GM12801 (cell line): ENCODE data around the gene MYOC.

Source experiments
- TF ChIP-seq, protein P1 (sequence below): IDR thresholded peaks from one replicate; pipeline ENCODE4 v1.5.1; 2011; ENCODE audit warnings: control low read depth; ENCODE audit not compliant: insufficient read length; ENCODE audit errors: extremely low read depth

Gene MYOC

DNA sequence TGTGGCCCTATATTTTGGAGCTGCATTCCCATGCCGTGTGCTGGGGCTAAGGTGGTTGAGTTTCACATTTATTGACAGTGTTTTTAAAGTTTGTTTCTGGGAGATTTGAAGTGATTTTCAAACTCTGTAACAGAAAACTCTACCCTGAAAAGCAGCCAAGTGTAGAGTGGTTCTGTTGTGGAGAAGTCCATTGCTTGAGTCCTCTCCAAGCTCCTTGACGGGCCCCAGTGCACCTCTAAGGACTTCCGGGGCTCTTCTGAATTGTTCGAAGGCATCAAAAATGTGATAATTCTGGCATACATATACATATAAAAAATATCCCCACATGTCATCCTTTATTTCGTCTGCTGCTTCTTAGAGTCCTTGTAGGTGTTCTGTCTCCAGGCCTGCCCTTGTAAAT lies 25.5 kb downstream of the MYOC start:
- TF ChIP-seq, protein P1, sequence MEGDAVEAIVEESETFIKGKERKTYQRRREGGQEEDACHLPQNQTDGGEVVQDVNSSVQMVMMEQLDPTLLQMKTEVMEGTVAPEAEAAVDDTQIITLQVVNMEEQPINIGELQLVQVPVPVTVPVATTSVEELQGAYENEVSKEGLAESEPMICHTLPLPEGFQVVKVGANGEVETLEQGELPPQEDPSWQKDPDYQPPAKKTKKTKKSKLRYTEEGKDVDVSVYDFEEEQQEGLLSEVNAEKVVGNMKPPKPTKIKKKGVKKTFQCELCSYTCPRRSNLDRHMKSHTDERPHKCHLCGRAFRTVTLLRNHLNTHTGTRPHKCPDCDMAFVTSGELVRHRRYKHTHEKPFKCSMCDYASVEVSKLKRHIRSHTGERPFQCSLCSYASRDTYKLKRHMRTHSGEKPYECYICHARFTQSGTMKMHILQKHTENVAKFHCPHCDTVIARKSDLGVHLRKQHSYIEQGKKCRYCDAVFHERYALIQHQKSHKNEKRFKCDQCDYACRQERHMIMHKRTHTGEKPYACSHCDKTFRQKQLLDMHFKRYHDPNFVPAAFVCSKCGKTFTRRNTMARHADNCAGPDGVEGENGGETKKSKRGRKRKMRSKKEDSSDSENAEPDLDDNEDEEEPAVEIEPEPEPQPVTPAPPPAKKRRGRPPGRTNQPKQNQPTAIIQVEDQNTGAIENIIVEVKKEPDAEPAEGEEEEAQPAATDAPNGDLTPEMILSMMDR = no peak

DNA sequence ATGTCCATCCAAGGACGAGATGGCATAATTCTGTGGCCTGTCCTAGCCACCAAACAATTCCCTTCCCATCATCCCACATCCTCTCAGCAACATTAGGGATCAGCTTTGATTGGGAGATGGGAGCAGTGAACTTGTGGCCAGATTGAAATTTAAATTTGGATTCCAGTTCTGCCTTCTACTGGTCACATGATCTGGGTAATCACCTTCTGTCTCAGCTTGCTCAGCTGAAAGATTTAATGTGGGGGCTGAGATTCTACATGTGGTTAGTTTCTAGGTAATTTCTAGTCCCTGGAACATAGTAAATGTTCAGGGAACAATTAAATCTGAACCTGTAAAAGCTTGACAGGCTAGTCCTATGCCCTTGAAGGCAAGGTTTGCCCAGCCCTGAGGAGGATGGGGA lies 27.3 kb downstream of the MYOC start:
- TF ChIP-seq, protein P1 = no peak

DNA sequence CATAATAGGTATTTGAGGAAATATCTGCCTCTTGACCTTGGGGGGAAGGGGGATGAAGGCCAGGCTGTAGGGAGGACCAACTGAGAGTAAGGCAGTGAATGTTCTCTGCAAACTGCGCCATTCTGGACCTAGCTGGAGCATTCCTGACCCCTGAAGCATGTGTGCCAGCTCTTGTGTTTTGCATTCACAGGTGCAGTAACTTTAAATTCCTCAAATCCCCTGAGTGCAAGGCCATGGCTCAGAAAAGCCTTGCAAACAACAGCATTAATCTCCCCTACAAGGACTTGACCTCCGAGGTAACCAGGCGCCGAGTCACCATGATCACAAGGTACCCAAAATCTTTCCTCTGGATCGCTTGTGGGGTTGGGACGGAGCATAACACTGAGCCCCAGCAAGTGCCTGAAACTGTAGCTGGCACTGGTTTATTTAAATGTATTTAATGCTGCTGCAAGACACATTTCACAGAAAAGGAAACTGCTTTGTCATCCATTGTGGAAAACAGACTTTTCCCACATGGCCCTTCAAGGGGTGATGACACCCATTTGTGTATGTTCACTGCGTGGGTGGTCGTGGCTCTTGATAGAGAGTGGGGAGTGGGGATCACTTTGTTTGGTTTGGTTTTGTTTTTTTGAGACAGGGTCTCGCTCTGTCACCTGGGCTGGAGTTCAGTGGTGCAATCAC lies 28.7 kb downstream of the MYOC start:
- TF ChIP-seq, protein P1 = no peak

DNA sequence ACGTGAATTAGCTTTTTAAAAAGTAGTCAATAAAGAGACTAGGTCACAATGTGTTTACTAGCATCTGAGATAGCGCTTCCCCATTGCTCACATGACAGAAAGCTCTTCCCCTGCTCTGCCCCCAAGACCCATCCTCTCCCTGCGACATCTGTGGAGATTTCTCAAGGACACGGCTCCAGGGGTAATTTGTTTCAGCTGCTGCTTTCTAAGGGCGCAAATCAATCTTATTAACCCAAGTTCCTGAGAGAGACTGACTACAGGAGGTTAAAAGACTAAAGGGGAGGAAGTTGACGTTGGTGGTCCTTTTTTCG lies 30.4 kb downstream of the MYOC start, which contains the start of gene MYOCOS:
TSS of gene MYOCOS (plus strand) at position 92 of the 311 bp plus-strand sequence. CDS start 1,641 bp downstream, outside the sequence.
- TF ChIP-seq, protein P1 = no peak

DNA sequence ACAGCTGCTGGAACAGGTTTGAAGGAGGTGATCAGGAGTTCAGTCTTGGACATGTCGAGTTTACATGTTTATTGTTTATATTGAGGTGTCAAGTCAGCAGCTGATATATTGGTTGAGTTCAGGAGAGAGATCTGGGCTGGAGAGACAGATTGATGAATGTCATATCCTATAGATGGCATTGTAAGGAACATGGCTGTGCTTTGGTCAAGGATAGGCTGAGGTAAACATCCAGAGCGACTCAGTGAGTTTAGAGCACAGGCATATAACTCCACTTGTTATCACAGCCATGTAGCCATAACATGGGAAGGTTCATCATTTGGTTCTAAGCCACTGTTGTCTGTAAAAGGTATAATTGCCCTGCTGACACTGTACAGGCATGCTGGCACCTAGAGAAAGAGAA lies 35.9 kb downstream of the MYOC start:
- TF ChIP-seq, protein P1 = no peak

DNA sequence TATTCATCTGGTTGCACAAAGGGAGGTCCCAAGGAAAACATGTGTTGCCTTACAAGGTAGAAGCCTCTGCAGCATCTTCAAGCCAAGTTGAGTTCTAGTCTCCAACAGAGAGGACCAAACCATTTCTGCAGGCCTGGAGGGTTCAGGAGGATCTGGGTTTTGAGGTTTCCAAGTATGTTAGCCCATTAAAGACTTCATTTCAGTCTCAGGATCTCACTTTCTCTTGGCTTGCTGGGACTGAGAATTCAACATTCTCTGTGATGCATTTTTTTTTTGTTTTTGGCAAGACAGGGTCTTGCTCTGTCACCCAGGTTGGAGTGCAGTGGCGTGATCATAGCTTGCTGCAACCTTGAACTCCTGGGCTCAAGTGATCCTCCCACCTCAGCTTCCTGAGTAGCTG lies 39.2 kb downstream of the MYOC start:
- TF ChIP-seq, protein P1 = no peak

DNA sequence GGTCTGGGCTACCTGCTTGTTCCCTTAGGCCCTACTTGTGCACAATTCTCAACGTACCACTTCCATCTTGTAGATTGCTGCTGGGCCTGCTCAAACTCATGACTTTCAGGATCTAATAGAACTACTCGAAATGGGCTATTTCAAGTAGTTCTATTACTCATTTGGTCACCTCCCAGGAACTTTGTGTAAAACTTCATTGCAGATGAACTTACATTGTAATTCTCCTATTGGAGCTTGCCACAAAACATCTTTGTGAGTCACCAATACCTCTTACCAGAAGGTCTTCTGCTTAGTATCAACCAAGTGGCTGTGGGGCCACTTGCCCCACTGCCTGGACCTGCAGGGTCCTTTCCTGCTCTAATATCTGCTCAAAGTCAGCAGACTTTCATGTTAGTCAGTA lies 41.2 kb downstream of the MYOC start:
- TF ChIP-seq, protein P1 = no peak
